Stimulated activated CD4-positive, alpha-beta T cell treated with anti-CD3 and anti-CD28 coated beads, Interleukin-12 subunit alpha, Interleukin-12 subunit beta, amount 100 ng/mL, for 4 hours (primary cell): Measurements from ENCODE around the gene GFAP.

Source experiments
- DNase-seq: peaks from one replicate; pipeline ENCODE4 v3.0.0-alpha.2; 2020

The GFAP gene

DNA sequence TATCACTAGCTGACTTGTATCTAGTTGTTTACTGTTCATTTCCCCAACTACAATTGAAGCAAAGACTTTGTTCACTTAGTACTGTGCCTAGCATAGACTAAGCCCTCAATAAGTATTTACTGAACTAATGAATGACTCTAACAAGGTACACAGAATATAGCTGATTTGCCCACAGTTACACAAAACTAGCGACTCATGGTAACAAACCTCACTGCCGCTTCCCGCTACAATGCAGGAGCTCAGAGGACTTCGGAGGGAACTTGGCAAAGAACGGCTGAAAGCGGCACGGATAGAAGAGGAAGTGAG lies 16.6 kb downstream of the GFAP start:
- DNase-seq, result no peak

GRCh38 chr17:44894642-44895041 lies 20.7 kb downstream of the GFAP start:
- DNase-seq, result no peak

- no peak for DNase-seq
Measured at GRCh38 chr17:44892250-44892649, 23.1 kb downstream of the GFAP start.

- DNase-seq, result no peak
Measured at GRCh38 chr17:44889003-44889402, 26.3 kb downstream of the GFAP start.

DNA sequence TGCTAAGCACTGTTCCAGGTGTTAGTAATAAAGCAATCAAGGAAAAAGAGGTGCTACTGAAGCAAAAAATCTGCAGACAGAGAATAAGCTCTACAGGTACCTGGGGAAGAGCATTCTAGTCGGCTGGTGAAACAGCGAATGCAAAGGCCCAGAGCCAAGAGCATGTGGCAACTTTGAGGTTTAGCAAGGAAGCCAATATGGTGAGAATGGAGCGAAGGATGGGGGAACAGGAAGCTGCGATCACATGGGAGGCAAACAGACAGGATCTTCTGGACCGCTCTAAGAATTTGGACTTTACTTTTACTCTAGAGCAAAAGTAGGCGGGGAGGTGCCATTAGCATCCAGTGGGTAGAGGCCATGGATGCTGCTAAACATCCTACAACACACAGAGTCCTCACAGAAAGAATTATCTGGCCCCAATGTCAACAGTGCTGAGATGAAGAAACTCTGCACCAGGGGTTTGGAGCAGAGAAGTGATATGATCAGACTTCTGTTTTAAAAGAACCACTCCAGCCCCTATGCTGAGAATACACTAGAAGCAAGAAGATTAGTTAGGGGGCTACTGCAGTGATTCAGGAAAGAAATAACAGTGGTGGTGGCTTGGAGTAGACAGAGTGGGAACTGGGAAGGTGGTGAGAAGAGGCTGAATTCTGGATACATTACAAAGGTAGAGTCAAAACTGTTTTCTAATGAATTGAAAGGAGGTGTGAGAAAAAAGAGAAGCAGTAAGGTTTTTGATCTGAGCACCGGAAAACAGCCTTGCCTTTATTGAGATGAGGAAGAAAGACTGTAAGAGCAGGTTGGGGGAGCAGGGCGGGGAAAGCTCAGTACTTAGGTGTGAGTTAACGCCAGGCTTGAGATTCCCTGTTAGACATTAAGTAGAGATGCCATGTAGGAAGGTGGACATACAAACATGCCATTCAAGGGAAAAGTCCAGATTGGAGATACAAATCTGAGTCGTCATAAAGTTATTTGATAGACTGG lies 27.0 kb downstream of the GFAP start:
- no peak for DNase-seq

DNA sequence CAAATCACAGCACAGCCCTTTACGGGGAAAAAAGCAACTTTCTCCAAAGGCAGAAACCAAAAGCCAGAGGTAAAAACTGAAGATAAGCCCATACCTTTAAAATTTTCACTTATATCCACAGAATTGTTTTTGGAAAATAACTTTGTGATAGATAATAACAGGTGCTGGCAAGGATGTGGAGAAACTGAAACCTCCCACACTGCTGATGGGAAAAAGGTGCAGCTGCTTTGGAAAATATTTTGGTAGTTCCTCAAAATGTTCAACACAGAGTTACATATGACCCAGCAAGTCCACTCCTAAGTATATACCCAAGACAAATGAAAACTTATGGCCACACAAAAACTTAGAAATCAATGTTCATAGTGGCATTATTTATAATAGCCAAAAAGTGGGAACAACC lies 28.3 kb downstream of the GFAP start:
- DNase-seq, result no peak

- no peak for DNase-seq
Measured at GRCh38 chr17:44884941-44885340, 30.4 kb downstream of the GFAP start.

DNA sequence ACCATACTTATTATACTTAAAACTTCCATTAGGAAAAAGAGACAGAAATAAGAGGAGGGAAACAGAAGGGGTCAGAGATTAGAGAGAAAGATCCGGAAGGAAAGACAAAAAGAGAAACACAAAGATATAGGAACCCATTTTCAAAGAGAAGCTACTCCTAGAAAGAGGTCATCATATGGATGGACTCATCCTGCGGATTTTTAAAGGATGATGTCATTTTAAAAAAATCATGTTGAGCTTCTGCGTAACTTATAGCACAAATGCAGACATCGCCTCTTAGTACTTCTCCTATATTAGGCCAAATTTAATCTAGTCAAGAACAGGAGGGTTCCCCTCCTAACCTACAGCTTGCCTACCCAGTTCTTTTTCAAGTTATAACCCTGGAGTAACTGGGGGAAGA lies 34.2 kb downstream of the GFAP start:
- no peak for DNase-seq

- DNase-seq, result no peak
Measured at GRCh38 chr17:44880062-44880461, 35.2 kb downstream of the GFAP start.

- no peak for DNase-seq
Measured at GRCh38 chr17:44879376-44879775, 35.9 kb downstream of the GFAP start.

GRCh38 chr17:44878627-44879221 lies 36.6 kb downstream of the GFAP start:
- no peak for DNase-seq

DNA sequence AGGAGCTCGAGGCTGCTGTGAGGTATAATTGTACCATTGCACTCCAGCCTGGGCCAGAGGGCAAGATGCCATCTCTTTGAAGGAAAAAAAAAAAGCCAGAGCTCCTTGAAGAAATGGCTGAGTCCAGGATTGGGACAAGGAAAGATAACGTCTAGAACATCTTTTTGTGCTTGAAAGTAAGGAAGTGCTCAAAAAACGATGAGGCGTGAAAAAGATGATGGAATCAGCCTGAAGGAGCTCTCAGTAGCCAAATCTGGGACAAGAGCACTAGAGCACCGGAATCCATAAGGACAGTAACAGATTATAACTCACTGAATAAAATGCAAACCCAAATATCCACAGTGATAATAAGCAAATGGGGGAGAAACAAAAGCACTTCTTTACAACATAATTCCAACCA lies 38.2 kb downstream of the GFAP start:
- DNase-seq, result no peak

DNA sequence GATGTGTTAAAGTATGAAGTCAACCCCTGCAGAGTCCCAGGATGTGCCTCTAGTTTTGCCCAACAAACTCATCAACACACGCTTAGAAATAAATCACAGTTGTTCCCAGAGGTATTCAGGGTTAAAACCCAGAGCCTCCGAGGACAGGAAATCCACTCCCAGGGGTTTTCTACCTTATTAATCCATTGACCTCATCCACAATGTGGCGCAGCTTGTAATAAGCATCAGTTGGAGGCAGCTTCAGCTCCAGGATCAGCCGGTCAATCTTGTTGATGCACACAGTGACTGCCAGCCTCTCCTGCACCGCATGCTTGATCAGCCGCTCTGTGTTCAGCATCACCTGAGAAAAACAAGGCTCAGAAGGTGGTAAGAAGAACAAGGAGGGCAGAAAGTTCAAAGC lies 39.5 kb downstream of the GFAP start:
- DNase-seq, result no peak

DNA sequence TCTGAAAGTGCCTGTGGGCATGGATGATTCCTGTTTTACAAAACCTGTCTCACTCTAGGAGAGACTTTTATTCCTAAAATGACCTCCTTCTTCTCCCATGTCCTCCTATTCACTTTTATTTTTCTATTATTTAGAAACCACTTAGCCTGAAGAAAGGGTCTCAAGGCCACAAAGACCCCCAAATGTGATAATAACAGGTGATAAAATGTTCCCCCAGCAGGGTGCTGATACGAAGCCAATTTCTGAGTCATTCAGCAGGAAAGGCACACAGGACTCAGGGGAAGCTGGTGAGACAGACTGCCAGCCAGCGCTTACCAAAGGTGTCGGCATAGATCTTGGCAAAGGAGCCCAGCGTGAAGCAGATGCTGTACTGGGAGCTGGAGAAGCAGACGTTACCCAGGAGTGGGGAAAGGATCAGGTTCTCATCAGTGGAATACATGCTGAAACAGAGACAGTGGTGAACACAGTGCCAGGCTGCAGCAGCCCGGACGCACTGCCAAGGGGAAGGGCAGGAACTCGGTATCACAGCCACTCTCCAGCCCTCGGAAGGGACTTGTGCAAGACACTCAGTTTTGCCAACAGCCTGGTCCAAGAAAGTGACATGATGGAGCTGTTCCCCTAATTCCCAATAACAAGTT lies 43.0 kb downstream of the GFAP start:
- no peak for DNase-seq

- DNase-seq, result no peak
Measured at GRCh38 chr17:44871556-44871955, 43.7 kb downstream of the GFAP start.

GRCh38 chr17:44867841-44868240 lies 47.5 kb downstream of the GFAP start:
- no peak for DNase-seq

GRCh38 chr17:44865931-44866330 lies 49.4 kb downstream of the GFAP start:
- DNase-seq, result no peak

GRCh38 chr17:44865231-44865660 lies 50.1 kb downstream of the GFAP start:
- DNase-seq, result peak; percentile 56

GRCh38 chr17:44864831-44865230 lies 50.5 kb downstream of the GFAP start:
- DNase-seq, result no peak

GRCh38 chr17:44863061-44863918 lies 52.0 kb downstream of the GFAP start:
- DNase-seq, result no peak

DNA sequence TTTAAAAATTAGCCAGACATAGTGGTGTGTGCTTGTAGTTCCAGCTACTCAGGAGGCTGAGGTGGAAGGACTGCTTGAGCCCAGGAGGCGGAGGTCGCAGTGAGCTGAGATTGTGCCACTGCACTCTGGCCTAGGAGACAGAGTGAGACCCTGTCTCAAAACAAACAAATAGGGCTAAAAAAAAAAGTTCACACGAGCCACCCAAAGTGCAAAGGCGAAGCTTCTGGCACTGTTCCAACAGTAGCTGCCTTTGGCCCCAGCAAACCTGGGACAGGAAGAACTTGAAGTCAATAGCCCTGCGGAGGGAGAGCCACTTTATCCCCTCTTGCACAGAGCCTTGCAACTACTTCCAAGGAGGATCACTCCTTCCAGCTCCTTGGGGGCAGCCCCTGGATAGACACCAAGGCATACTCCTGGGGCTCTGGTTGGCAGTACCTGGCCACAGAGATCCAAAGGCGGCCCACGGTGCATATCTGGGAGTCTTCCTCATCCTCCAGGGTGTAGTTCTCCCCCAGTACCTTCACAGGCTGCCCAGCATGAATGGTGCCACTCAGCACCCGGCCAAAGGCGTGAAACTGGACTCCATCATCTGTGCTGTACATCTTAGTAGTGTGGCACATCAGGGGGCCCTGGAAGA lies 52.9 kb downstream of the GFAP start:
- DNase-seq, result no peak

GRCh38 chr17:44859701-44860100 lies 55.6 kb downstream of the GFAP start:
- no peak for DNase-seq

GRCh38 chr17:44854192-44854591 lies 61.1 kb downstream of the GFAP start:
- DNase-seq, result no peak
